Transverse colon (tissue), 4 donors: ENCODE results near the gene URGCP. TPM values are rescaled to one million over a fixed set of nuclear protein-coding genes. Genes with fewer than 3 reads are reported as not detected.

ENCODE experiments used
- small RNA-seq, 4 donors: library from RNA; depleted of rRNA; stranded (forward); fragments of <200 nt; gene quantifications; one replicate each; pipeline ENCODE3, GENCODE V24; 2016
- total RNA-seq, 4 donors: library from RNA; depleted of rRNA; stranded (reverse); fragments of >200 nt; gene quantifications; one replicate each; pipeline ENCODE4 v1.1.0, GENCODE V29; 2016

The URGCP gene
- total RNA-seq, 4 donors from 2014 or later: 54.5 to 84.2 (median 58.2) TPM

Small RNAs within 50 kb of the gene (small RNA-seq; reads per million reads assigned to genes)
- 0 to 0.24 (median 0.09) reads per million in 4 donors for gene MRPS24

Other genes starting within 250 kb of the URGCP start
- gene COA1, start 177.1 kb downstream of the URGCP start, total RNA-seq: 10 to 100 TPM; 31.8 to 53.2 (median 39.8) TPM
- gene BLVRA, start 147.9 kb downstream of the URGCP start, total RNA-seq: 100 to 1,000 TPM in 1 of 4 donors, 10 to 100 TPM in 2, 1 to 10 TPM in 1; 1.5 to 119 (median 15.9) TPM
- gene MRPS24, start 37.1 kb downstream of the URGCP start, total RNA-seq: 100 to 1,000 TPM in 1 of 4 donors, 10 to 100 TPM in 3; 22.8 to 110 (median 73.4) TPM
- gene UBE2D4, start 19.8 kb upstream of the URGCP start, total RNA-seq: 10 to 100 TPM; 13.3 to 55.7 (median 15.5) TPM
- gene SPDYE1, start 91.3 kb upstream of the URGCP start, total RNA-seq: not detected
- gene DBNL, start 138.1 kb upstream of the URGCP start, total RNA-seq: 100 to 1,000 TPM in 3 of 4 donors, 10 to 100 TPM in 1; 97.5 to 184 (median 137) TPM
- gene PGAM2, start 159.0 kb upstream of the URGCP start, total RNA-seq: 1 to 10 TPM in 1 of 4 donors, not detected in 3; 9.7 TPM
- gene POLM, start 175.9 kb upstream of the URGCP start, total RNA-seq: 100 to 1,000 TPM in 2 of 4 donors, 10 to 100 TPM in 2; 54.3 to 340 (median 81.1) TPM
- 100 to 1,000 TPM in 1 of 4 donors, 10 to 100 TPM in 3; 33.9 to 151 (median 89.0) TPM for gene AEBP1, start 197.7 kb upstream of the URGCP start, total RNA-seq
- gene POLD2, start 217.0 kb upstream of the URGCP start, total RNA-seq: 10 to 100 TPM; 20.1 to 32.7 (median 22.7) TPM
- not detected for gene MYL7, start 234.7 kb upstream of the URGCP start, total RNA-seq